ENCODE measurements around the gene TAF1A.

DNA sequence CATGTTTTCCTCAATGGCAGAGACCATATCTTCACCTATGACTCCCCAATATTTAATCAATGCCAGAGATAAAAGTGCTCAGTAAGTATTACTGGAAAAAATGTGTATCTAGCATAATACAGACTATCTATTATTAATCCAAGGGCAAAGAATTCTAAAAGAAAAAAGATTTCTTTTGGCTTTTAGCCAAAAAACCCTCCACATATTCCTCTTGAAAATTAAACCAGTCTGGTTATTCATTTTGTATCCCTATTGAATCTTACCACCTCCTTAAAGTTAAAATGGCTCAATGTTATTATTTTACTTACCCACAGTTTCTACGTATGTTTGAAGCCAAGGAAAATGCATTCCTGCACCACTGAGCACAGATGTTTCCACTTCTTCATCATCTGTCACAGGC lies 1.6 kb downstream of the TAF1A start:
- TF ChIP-seq, protein P1, sequence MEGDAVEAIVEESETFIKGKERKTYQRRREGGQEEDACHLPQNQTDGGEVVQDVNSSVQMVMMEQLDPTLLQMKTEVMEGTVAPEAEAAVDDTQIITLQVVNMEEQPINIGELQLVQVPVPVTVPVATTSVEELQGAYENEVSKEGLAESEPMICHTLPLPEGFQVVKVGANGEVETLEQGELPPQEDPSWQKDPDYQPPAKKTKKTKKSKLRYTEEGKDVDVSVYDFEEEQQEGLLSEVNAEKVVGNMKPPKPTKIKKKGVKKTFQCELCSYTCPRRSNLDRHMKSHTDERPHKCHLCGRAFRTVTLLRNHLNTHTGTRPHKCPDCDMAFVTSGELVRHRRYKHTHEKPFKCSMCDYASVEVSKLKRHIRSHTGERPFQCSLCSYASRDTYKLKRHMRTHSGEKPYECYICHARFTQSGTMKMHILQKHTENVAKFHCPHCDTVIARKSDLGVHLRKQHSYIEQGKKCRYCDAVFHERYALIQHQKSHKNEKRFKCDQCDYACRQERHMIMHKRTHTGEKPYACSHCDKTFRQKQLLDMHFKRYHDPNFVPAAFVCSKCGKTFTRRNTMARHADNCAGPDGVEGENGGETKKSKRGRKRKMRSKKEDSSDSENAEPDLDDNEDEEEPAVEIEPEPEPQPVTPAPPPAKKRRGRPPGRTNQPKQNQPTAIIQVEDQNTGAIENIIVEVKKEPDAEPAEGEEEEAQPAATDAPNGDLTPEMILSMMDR (IDR thresholded peaks at IDR 0.05) = no peak
- no peak for TF ChIP-seq EZH2phosphoT487 (IDR thresholded peaks at IDR 0.05)

All from neural progenitor cell (in vitro differentiated cells).